Measurements from ENCODE around the gene FOXC1. TPM values are rescaled to one million over a fixed set of nuclear protein-coding genes. Genes with fewer than 3 reads are reported as not detected.

The FOXC1 gene
- total RNA-seq = 2.7 TPM
- long read RNA-seq = 0 reads

DNA sequence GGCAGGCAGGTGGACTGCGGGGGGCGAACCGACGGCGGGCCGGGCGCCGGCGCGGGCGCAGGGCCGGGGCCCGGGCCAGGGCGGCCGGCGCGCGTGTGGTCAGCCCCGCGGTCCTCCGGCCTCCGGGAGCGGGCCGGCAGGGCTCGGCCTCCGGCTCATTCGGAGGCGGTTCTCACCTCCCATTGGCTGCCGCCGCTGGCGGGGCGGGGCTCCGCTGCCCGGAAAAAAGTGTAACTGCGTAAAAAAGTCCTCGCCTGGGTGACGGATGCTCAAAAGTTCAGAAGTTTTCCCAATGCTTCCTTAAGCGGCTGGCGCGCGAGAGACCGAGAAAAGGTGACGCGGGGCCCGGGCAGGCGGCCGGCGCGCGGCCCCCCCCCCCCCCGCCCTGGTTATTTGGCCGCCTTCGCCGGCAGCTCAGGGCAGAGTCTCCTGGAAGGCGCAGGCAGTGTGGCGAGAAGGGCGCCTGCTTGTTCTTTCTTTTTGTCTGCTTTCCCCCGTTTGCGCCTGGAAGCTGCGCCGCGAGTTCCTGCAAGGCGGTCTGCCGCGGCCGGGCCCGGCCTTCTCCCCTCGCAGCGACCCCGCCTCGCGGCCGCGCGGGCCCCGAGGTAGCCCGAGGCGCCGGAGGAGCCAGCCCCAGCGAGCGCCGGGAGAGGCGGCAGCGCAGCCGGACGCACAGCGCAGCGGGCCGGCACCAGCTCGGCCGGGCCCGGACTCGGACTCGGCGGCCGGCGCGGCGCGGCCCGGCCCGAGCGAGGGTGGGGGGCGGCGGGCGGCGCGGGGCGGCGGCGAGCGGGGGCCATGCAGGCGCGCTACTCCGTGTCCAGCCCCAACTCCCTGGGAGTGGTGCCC is at the start of gene FOXC1:
TSS of gene FOXC1 (plus strand) at position 268 of the 849 bp plus-strand sequence. CDS start at position 799, 531 bp downstream.
- peak; percentile 95 for ATAC-seq
- intact Hi-C loops (cut with DNase I) = loop anchor here (1.0 to 10.0 kb wide), 2 partner anchors 205 to 494 kb away; no protein-coding TSS in a partner anchor
- DNase-seq (ENCODE audit: missing footprints) = peak; percentile 92

DNA sequence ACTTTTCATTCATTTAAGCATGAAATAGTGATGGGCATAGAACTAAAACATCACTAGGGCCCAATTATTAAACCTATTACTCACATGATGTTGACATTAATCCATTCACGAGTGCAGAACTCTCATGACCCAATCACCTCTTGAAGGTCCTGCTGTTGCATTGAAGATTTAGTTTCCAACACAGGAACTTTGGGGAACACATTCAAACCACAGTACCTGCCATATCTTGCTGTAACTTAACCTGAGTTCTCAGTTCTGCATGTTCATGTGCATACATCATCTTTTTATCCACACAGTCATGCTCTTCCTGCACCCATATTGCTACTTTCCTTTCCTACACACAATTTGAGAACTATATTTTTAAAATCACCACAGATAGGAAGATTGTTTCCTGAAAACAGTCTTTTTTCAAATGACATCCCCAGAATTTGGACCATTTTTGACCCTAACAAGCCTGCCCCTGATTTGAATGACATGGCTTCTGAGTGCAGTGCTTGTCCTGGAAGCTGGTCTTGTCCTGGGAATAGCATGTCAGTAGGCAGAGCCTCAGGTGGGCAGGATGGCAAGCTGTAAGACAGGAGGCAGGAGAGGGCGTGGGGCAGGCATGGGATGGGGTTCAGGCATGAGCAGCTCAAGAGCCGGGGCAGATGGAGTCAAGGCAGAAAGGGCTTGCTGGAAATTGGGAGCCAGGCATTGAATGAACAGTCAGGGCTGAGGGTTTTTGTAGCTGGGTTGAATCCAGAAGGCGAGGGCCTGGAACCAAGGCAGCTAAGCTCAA is 49.2 kb upstream of the FOXC1 start:
- DNase-seq (ENCODE audit: missing footprints) (no peak), ATAC-seq (no peak)
- intact Hi-C loops (cut with DNase I) = no loop called here

DNA sequence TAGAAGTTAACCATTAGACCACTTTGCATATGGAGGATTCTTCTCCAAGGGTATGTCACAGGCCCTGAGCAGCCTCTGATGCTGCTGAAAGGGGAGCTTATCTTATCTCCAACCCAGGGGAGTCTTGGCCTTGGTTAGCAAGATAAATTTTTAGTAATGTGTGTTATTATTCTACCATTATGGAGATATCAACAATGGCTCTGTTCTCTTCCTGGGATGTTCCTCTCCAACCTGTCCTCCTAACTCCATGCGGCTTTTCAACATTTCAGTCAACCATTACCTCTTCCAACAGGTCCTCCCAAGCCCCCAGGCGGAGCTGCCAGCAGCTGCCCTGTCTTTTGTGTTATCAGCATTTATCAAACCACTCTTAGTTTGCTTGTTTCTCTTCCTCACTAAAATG is 48.4 kb upstream of the FOXC1 start:
- ATAC-seq = no peak
- intact Hi-C loops (cut with DNase I) = no loop called here
- DNase-seq (ENCODE audit: missing footprints) = no peak

DNA sequence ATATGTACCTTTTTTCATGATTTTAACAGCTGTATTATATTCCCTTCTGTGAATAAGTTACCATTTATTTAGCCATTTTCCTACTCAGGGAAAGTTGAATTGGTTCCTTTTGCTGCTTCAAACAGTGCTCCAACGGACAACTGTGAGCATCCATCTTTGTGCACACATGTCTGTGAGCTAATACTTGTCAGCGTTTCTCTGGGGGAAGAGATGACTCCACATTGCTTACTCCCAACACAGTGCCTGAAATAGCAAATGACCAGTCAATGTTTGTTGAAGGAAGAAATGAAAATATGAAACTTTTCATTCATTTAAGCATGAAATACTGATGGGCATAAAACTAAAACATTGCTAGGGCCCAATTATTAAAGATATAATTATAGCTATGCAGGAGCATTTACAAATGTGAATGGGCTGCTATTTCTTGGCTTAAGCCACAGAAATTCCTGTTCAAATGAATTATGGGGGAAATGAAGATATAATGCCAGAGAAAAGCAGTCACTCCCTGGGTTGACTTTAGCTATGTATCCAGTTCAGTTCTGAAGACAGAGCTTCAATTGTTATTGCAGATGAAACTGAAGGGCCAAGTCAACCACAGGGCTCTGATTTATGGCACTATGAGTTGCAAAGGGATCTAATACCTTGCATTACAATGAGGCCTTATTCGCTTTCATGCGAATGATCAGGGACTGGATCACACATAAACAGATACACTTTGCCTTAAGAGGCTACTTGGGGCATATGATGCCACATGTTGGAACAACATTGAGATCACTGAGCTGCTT is 47.4 kb upstream of the FOXC1 start:
- DNase-seq (ENCODE audit: missing footprints) (no peak), ATAC-seq (no peak)
- intact Hi-C loops (cut with DNase I) = no loop called here

DNA sequence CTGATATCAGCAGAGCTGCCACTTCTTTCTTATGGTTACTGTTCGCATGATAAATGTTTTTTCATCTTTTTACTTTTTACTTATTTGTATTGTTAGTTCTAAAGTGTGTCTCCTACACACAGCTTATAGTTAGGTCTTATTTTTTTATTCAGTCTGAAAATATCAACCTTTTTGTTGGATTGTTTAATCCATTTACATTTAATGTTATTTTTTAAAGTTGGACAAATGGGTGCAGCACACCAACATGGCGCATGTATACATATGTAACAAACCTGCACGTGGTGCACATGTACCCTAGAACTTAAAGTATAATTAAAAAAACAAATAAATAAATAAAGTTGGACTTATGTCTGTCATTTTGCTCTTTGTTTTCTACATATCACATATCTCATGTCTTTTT is 40.3 kb upstream of the FOXC1 start:
- ATAC-seq = no peak
- DNase-seq (ENCODE audit: missing footprints) = no peak
- intact Hi-C loops (cut with DNase I) = no loop called here

DNA sequence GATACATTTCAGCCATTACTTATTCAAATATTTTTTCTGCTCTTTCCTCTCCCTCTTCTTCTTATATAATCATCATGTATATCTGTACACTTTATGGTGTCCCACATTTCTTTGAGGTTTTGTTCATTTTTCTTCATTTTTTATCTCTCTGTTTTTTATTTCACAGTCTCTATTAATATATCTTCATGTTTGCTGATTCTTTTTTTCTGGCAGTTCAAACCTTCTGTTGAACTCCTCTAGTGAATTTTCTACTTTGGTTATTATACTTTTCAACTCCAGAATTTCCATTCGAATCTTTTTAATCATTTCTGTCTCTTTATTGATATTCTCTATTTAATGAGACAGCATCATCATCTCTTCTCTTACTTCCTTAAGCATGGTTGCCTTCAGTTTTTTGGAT is 38.9 kb upstream of the FOXC1 start:
- ATAC-seq = no peak
- intact Hi-C loops (cut with DNase I) = no loop called here
- no peak for DNase-seq (ENCODE audit: missing footprints)

DNA sequence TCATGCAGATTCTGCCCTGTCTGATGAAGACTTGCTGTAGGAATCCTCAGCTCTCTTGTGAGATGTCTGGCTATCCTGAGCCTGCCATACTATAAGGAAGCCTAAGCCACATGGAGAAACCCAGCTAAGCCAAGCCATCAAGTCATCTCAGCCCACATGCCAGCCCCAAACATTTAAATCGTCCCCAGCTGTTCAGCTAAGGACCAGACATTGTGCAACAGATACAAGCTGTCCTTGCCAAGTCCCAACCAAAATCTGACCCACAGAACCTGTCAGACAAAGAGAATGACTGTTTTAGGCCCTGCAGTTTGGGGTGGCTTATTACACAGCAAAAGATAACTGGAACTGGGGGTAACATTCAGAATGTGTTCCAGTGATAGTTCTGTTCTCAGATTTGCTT is 36.8 kb upstream of the FOXC1 start:
- intact Hi-C loops (cut with DNase I) = no loop called here
- peak; percentile 23 for ATAC-seq

DNA sequence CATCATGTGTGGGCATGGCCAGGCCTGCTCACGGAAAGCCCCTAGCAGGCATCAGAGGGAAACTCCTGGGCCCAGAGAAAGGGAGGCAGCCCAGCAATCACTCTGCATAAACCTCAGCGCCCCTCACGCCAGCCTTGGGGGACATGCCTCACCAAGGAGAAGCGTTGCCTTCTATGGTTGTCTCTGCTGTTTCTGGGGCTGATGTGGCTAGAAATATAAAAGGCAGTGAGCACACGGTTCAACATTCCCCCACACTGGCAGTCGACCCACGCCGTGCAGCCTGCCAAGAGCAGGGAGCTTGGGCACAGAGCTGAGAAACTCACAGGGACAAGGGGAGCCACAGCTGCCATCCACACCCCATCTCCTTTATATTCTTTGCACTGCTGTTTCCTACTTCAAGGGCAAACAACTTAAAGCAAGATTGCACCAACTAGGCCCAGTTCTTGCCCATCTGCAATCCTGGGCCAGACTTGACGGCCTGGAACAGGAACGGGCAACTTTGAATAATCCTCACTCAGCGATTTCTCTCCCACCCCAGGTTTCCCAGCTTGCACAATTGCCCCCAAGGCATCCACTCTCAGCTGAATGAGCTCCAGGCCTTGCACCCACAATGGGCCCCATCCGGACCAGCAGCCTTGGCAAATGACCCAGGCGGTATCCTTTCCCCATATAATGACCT is 35.5 kb upstream of the FOXC1 start:
- ATAC-seq (peak; percentile 45), DNase-seq (ENCODE audit: missing footprints) (no peak)
- intact Hi-C loops (cut with DNase I) = no loop called here

More for the DNA sequence above, 36.8 kb upstream of the FOXC1 start:
- DNase-seq (ENCODE audit: missing footprints) = no peak

DNA sequence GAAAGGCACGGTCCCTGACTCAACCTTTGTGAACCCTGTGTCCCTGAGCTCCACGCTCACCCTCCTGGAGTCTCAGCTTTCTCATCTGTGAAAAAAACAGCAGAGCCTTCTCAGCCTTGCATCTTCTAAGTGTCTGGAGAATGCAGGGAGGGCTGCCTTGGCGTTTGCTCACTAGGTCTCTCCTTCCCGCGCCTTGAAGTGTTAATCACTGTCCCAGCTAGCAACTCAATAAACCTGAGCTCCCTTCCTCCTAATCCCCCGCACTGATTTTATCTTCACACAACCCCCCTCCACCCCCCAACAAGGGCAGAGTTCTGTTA is 34.9 kb upstream of the FOXC1 start:
- ATAC-seq (no peak), DNase-seq (ENCODE audit: missing footprints) (no peak)
- intact Hi-C loops (cut with DNase I) = no loop called here

DNA sequence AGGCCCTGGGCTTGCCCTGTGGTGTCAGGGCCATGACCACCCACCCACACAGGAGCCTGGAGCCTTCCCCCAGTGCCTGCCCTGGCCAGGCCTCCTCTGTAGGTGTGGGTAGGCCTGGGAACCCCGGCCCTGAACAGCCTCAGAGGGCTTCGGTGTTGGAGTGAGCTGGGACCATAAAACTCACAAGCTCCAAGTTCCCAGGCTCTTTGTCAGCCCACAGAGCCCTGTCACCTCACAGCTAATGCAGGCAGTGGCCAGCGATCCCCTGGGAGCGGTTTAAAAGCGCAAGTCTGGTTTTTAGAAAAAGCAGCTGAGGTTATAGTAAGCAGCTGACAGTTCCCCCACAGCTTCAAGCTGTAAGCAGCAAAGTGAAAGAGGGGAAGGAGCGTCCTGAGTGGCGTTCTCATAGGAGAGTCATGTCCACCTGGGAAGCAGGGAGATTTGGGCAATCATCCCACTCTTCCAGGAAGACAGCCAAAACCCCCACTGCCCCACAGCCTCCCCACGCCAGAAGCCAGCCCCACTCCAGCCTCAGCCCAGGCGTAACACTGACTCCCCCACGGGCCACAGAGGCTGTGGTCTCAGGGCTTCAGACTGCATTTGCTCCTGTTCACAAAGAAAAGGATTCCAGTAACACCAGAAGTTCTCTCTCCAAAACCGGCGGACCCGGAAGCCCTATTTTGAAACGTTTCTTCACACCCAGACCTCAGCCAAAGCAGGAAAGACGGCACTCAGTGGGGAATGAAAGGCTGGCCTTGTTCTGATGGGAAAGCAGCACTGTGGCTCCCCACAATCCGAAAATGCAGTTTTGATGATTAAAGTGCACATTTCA is 34.3 kb upstream of the FOXC1 start:
- intact Hi-C loops (cut with DNase I) = no loop called here
- peak; percentile 55 for ATAC-seq
- no peak for DNase-seq (ENCODE audit: missing footprints)

DNA sequence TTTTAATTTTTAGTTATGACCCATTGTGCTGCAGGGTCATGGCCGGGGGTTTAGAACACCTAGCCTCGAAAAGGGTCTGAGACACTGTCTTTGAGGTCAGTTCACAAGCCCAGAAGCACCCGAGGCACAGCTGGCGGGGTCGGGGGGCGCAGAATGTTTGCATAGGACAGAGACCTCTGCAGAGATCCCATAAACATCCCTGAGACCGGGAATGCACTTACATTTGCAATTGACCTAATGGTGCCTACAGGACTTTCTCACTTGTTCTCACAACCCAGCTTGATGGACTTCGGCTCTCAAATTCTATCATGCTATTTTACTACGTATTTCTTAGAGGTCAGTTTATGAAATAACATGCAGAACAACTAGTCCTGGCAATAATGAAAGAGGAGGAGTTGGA is 33.5 kb upstream of the FOXC1 start:
- DNase-seq (ENCODE audit: missing footprints) (no peak), ATAC-seq (no peak)
- intact Hi-C loops (cut with DNase I) = no loop called here

DNA sequence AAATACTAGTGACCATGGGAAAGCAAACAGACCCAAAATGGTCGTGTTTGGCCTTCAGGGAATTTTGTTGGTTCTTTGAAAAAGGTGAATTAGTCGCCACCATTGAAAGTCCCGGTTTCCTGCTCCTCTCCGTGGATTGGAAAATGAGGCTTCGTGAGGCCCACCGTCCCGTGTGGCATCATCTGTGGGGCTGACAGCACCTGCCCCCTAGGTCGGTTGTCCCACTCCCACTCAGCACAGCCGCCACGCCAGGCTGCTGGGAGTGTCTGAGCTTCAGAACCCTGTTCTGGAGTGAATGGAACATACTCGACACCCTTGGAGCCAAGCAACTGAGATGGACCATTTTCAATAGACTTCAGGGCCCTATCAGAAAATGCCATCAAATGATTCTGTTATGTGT is 33.0 kb upstream of the FOXC1 start:
- DNase-seq (ENCODE audit: missing footprints) (peak; percentile 44), ATAC-seq (no peak)
- intact Hi-C loops (cut with DNase I) = no loop called here

DNA sequence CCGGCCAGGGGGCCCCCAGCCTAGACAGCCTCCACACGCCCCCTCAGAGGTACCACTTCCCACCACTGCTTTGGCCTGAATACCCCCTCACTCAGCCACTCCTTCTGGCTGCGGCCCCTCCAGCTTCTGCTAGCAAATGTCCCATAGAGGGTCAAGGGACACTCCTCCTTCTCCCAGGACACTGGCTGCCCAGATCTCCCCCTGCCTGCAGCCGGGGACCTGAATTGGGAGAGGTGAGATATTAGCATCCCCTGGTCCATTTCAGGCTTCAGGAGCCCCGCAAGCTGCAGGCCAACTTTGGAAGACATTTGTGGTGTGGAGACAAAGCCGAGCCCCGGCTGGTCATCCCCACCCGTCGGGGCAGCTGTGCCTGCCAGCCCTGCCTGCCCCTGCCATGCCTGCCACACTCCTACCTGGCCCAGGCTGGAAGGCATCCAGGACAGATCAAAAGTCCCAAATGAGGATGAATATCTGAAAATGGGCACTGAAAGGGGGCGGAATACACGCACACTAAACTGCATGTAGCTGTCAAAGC is 32.5 kb upstream of the FOXC1 start:
- DNase-seq (ENCODE audit: missing footprints) = peak; percentile 35
- intact Hi-C loops (cut with DNase I) = no loop called here
- ATAC-seq = no peak

DNA sequence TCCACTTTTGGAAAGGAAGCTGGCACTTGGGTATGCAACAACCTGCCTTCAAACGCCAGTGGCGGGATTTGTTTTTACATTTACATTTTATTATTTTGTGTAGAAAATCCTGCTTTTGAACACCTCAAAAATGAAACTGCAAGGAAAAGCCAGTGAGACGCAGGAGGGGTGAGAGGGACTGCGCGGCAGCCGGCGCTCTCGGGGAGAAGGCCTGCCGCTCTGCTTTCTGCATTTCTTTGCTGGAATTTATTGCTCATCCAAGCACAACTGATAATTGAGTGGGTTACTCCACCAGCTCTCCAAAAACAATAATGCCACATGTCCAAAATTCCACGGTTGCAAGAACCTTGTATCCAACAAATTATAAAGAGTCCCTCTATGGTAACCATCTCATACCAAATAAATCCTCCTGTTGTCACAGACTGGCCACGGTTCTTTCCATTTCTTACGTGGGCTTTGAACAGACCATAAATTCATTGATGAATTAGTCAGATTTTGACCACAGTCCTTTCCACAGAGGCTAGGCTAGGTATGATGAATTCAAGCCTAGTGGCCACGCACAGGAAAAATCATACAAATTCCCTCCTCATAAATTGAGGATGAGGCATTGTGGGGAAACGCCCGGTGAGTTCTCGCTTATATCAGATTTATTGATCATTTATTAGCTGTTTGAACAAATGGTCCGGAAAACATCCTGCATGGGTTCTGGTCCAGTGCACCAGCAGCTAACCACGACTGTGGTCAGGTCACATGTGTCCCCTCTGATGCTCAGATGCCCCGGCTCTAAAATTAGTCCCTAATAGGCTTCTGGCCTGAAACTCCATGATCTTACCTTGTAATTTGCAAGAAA is 31.6 kb upstream of the FOXC1 start:
- ATAC-seq (no peak), DNase-seq (ENCODE audit: missing footprints) (no peak)
- intact Hi-C loops (cut with DNase I) = no loop called here

DNA sequence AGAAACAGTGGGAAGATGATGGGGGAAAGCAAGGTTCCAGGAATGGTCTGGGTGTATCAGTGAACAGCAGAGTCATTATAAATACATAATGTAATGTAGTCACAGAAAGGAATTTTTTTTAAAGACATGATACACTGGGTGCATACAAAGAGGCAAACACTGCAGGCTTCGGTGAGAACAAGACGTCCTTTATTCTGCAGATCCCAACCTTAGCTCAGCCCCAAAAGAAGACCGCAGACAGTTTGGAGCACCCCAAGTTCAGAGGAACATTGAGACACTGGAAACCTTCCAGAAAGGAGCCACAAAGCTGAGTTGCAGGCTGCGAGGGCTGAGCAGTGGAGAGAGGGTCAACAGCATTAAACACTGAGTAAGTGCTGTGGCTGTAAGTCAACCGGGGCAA is 30.6 kb upstream of the FOXC1 start:
- DNase-seq (ENCODE audit: missing footprints) (no peak), ATAC-seq (no peak)
- intact Hi-C loops (cut with DNase I) = no loop called here

DNA sequence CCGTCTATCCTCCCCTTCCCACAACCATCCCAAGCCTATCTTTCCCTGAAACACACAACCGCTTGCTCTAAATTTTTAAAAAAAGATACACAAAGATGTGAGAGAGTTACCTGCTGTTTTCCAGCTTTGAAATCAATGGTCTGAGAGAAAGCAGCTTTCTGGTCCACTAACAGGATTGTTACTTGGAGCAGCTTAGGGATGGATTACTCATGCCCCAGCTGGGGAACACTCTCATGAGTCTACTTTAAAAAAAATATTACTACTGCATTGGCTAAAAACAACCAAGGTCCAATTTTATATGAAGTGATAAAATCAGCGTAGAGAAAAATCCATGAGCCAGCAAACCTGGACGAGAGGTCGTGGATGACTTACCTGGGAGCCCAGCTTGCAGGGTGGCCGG is 29.6 kb upstream of the FOXC1 start:
- no peak for ATAC-seq
- no peak for DNase-seq (ENCODE audit: missing footprints)

DNA sequence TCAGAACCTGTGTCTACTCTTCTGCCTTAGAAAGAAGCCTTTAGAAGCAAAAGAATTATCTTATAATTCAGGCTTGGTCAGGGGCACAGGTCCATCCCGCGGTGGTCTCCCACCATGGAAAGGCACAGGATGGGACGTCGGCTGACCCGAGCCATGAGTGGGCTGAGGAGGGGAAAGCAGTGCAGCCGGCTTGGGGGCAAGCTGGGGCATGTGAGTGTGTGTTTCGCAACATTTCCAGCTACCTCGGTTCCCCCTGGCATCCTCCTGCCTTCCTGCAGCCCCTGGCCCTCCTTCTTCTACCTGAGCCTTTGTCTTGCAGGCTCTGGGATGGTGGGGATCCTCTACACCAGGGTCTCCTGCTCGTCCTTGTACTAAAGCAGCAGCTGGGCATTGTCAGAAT is 29.1 kb upstream of the FOXC1 start:
- ATAC-seq (no peak), DNase-seq (ENCODE audit: missing footprints) (no peak)
- intact Hi-C loops (cut with DNase I) = no loop called here

More for the DNA sequence above, 29.6 kb upstream of the FOXC1 start:
- intact Hi-C loops (cut with DNase I) = no loop called here
